Mammary epithelial cell (primary cell): ENCODE data around the gene CPNE9.

Experiments used
- CTCF ChIP-seq, 2 donors: IDR thresholded peaks in 1 of 2; conservative IDR thresholded peaks in 1 of 2; 2 replicates each; pipeline ENCODE4 v1.5.1; 2011 to 2012; ENCODE audit warnings: inconsistent platforms in 2 of 2, low read length in 2 of 2, mild to moderate bottlenecking in 2 of 2, control low read depth in 1 of 2, low read depth in 1 of 2; ENCODE audit not compliant: insufficient read depth in 1 of 2; ENCODE audit errors: extremely low read depth in 1 of 2
- EZH2 ChIP-seq: IDR thresholded peaks from 2 replicates; pipeline ENCODE4 v1.6.1; 2012; ENCODE audit warnings: low read length, inconsistent platforms, borderline replicate concordance

- TF ChIP-seq CTCF (conservative IDR thresholded peaks at IDR 0.05 in 1 of 2, IDR thresholded peaks at IDR 0.05 in 1 of 2; ENCODE audit: extremely low read depth in 1 of 2, insufficient read depth in 1 of 2, low read depth in 1 of 2, low read length in 2 of 2) (no peak), EZH2 (no peak)
Measured at GRCh38 chr3:9721015-9721699, 17.5 kb downstream of the CPNE9 start.
